Retina (tissue), 1 donor: ENCODE data around the gene ARL8A.

Experiments used
- DNase-seq: peaks from one replicate; pipeline ENCODE4 v3.0.0-alpha.2; 2016

Gene ARL8A

DNA sequence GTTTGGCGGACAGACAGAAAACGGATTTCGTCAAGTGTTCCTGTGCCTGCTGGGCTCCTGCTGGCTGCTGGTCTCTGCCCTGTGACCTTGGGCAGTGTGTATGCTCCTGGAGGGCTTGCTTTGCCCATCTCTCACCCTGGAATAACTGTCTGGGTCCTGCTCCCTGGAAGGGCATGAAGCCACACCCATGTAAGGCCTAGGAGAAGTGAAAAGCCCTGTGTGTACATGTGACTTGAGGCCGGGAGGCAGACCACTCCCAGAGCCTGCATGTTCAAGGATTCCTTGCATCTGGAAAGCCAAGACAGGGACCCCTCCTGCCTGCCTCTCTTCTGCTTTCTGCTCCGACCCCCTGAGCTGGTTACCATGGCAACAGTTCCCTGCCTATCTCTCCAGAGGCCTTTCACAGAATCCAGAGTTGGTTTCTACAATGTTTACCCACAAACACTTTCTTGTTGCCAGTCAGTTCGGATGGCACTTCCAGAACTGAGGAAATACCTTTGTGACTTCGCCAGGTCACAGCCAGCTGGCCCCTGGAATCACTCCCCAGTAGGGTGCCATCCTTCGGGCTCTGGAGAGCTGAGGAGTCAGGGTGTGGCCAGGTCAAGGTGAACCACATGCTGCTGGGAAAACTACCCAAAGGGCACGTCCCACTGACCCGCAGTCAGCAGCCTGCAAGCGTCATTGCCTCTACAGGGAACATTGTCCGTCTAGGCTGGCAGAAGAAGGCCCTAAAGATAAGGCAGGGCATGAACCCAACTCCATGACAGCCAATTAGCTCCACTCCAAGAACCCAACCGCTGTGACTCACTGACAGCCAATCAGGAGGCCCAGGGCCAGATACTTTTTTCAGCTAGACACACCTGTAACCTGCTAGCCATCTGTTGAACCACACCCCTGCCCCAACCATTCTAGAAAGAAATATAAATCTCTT, 36.5 kb downstream of the ARL8A start:
- DNase-seq, result peak; percentile 53

- no peak for DNase-seq
These were observed 37.2 kb downstream of the ARL8A start for GRCh38 chr1:202107321-202107761.

DNA sequence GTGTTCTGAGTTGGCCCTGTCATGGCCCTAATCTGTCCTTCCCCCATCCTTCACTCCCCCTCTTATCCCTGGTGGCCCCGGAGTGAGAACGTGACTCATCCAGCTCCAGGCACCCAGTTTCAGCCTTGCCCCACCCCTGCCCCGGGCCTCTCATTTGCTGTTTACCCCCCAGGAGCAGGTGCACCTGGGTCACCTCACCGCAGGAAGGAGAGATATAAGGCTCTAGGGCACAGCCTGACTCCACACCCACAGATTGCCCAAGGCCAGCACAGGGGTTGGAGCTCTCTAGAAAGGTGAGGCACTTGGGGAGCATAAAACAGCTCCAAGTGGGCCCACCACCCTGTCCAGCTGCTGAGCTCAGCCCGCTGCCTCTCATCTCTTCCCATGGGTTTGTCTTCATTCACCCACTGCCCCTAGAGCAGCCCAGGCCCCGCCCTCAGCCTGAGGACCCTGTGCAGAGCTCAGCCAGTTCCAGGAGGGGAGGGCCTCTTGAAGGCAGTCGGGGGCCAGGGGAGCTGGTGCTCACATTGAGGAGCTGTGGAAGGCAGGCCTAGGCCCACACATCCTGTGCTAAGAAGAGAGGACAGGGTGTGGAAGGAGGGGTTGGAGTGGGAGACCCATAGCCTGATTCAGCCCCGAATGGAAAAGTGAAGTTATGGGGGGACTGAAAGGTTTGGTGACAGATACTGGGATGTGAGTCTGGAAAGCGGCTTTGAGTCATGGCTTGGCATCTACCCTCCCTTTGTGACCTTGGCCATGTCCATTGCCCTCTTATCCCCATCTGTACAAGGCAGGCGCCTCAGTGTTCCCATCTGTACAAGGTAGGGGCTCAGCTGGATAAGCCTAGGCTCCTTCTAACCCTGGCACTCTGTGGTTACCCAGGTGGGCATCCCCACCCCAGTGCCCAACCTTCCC, 37.9 kb downstream of the ARL8A start:
- DNase-seq, result no peak

DNA sequence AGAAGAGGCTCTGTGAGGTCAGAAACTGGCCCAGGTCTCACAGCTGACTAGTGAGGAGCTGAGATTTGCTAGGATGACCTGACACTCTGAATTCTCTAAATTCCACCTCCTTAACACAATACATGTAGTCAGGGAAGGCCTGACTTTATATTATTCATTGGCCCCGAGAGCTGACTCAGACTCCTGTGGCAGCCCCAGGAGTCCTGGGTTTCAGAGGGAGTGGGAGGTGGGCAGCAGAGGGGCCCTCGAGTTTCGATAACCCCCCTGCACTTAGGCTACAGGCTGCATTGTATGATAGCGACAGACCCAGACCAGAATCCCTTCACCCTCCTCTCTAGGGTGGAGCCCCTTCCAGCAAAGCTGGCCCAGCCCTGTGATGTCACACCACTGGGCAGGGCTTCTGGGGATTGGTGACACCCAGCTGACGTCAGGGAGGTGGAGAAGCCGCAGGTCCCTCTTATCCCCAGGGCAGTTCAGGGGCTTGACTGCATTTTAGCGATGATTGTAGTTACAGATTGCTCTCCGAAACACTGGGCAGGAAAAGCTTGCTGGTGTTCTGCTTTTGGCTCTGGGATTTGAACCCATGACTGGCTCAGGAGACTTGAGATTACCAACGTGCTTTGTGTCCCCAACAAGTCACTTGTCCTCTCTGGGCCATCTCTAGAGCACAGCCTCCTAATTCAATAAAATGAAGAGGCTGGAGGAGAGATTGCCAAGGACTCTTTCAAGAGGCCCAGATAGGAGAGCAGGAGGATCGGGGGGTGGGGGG, 38.8 kb downstream of the ARL8A start:
- DNase-seq, result no peak

- DNase-seq, result no peak
These were observed 40.5 kb downstream of the ARL8A start for GRCh38 chr1:202104073-202104472.

GRCh38 chr1:202101184-202101583, 43.4 kb downstream of the ARL8A start:
- no peak for DNase-seq

DNA sequence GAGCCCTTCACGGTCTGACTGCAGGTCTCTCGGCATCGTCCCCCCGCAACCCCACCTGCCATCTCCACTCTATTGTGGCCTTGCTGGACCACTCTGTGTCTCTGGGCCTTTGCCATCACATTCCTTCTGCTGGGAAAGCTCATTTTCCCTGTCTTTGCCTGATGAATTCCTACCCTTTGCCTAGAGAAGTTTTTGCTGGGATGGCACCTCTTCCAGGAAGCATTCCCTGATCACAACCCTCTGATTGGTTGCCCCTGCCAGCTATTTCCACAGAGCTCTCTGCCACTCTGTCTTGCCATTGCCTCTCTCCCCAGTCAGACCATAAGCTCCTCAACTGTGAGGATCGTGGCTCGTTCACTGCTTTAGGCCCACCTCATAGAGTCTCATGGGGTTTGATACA, 50.7 kb downstream of the ARL8A start:
- no peak for DNase-seq

GRCh38 chr1:202090994-202091393, 53.5 kb downstream of the ARL8A start:
- DNase-seq, result no peak

GRCh38 chr1:202088206-202088605, 56.3 kb downstream of the ARL8A start:
- peak; percentile 48 for DNase-seq

GRCh38 chr1:202086579-202087350, 57.8 kb downstream of the ARL8A start:
- DNase-seq, result no peak

GRCh38 chr1:202085682-202086373, 58.7 kb downstream of the ARL8A start:
- peak; percentile 84 for DNase-seq

DNA sequence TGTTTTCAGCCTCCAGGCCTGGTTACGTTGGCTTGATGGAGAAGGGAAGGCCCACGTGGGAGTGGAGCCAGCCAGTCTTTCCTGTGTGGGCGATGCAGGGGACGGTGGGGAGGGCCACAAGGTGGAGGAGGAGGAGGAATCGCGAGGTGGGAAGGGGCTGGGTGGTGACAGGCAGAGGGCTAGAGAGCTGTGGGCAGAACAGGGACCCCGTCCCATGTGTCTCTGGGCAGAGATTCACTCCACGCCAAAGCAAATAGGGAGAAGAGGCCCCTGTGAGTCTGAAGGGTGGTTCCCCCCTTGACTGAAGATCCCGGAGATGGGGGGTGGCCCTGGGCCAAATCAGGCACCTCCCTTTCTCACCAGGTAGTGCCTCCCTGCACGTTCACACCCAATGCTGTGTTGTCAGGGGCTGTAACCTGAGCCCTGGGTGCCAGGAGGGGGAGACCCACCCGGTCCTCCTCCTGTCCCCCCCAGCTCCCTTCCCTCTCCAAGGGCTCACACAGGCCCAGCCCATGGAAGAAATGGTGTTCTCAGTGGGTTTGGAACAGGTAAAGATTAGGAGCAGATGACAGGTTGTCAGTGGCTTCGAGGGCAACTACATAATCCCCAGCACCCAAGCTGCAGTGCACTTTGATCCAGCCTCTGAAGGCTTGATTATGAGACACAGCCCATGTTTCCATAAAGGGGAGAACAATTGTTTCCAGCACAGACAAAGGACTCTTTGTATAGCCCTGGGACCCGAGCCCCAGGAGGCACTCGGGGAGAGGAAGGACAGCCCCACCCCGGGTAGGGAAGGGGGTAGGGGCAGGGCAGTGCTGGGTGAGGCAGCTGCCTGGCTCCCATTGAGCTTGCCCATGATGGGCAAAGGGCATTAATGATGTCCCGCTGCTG, 59.5 kb downstream of the ARL8A start:
- no peak for DNase-seq
